ENCODE data around the gene EPO.

DNA sequence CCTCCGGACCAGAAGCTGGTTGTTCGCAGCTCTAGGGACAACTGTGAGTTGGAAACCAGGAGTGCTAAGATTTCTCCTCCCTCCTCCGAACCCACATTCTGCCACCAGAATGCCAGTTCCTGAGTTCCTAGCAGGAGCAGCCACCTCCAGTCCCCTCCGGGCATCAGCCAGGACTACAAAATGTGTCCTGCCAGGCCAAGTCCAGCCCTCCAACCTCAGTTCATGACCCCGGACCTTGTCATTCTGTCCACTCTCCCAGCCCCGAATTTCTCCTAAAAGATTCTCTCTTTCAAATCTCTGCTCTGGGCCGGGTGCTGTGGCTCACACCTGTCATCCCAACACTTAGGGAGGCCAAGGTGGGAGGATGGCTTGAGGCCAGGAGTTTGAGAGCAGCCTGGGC lies 15.5 kb downstream of the EPO start:
- no peak for TF ChIP-seq POLR2A (IDR thresholded peaks at IDR 0.05)
- TF ChIP-seq, protein P1, sequence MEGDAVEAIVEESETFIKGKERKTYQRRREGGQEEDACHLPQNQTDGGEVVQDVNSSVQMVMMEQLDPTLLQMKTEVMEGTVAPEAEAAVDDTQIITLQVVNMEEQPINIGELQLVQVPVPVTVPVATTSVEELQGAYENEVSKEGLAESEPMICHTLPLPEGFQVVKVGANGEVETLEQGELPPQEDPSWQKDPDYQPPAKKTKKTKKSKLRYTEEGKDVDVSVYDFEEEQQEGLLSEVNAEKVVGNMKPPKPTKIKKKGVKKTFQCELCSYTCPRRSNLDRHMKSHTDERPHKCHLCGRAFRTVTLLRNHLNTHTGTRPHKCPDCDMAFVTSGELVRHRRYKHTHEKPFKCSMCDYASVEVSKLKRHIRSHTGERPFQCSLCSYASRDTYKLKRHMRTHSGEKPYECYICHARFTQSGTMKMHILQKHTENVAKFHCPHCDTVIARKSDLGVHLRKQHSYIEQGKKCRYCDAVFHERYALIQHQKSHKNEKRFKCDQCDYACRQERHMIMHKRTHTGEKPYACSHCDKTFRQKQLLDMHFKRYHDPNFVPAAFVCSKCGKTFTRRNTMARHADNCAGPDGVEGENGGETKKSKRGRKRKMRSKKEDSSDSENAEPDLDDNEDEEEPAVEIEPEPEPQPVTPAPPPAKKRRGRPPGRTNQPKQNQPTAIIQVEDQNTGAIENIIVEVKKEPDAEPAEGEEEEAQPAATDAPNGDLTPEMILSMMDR (IDR thresholded peaks at IDR 0.05): no peak

Measured in esophagus squamous epithelium (tissue), 4 donors.